GM18519 (cell line): ENCODE data around the gene ATP5MK.
"Not testable (repeated sequence)": the region's sequence is repeated elsewhere in the genome, so short reads cannot be mapped to it uniquely, and the experiment has no call there.

Experiments used
- ATAC-seq: cut with Tn5 transposase; IDR thresholded peaks from one replicate; pipeline ENCODE4 v1.9.1; 2021; ENCODE audit warnings: mild to moderate bottlenecking, moderate library complexity; ENCODE audit not compliant: unreplicated experiment, low FRiP score

The ATP5MK gene

GRCh38 chr10:103396067-103396788 lies at the start of gene ATP5MK, which contains the start of gene PDCD11:
Gene ATP5MK (minus strand): TSS chr10:103396475. CDS start chr10:103392457, 4,018 bp downstream.
Gene PDCD11 (plus strand): TSS chr10:103396626. CDS start chr10:103398427, 1,801 bp downstream.
- peak; percentile 93 for ATAC-seq

GRCh38 chr10:103445366-103445765 lies 49.1 kb upstream of the ATP5MK start:
- ATAC-seq: no peak

- no peak for ATAC-seq
Measured at GRCh38 chr10:103444478-103444877, 48.2 kb upstream of the ATP5MK start.

- ATAC-seq: no peak
Measured at GRCh38 chr10:103443475-103444185, 47.4 kb upstream of the ATP5MK start.

GRCh38 chr10:103442031-103442461 lies 45.8 kb upstream of the ATP5MK start:
- ATAC-seq: no peak

GRCh38 chr10:103441611-103442010 lies 45.3 kb upstream of the ATP5MK start:
- ATAC-seq: no peak

- ATAC-seq: no peak
Measured at GRCh38 chr10:103441206-103441605, 44.9 kb upstream of the ATP5MK start.

GRCh38 chr10:103440416-103440815 lies 44.1 kb upstream of the ATP5MK start:
- ATAC-seq: no peak

- no peak for ATAC-seq
Measured at GRCh38 chr10:103439776-103440175, 43.5 kb upstream of the ATP5MK start.

GRCh38 chr10:103433858-103434257 lies 37.6 kb upstream of the ATP5MK start:
- no peak for ATAC-seq

- ATAC-seq: no peak
Measured at GRCh38 chr10:103431902-103432301, 35.6 kb upstream of the ATP5MK start.

- no peak for ATAC-seq
Measured at GRCh38 chr10:103429647-103430046, 33.4 kb upstream of the ATP5MK start.

GRCh38 chr10:103428989-103429643 lies 32.8 kb upstream of the ATP5MK start:
- ATAC-seq: no peak

GRCh38 chr10:103427866-103428265 lies 31.6 kb upstream of the ATP5MK start:
- ATAC-seq: no peak

GRCh38 chr10:103423748-103424147 lies 27.5 kb upstream of the ATP5MK start:
- no peak for ATAC-seq

GRCh38 chr10:103419101-103419500 lies 22.8 kb upstream of the ATP5MK start:
- no peak for ATAC-seq

- ATAC-seq: no peak
Measured at GRCh38 chr10:103417601-103418000, 21.3 kb upstream of the ATP5MK start.

GRCh38 chr10:103417148-103417469 lies 20.8 kb upstream of the ATP5MK start:
- not testable (repeated sequence) for ATAC-seq

- ATAC-seq: no peak
Measured at GRCh38 chr10:103416436-103417147, 20.3 kb upstream of the ATP5MK start.

GRCh38 chr10:103415581-103415980 lies 19.3 kb upstream of the ATP5MK start:
- no peak for ATAC-seq

- no peak for ATAC-seq
Measured at GRCh38 chr10:103413564-103413963, 17.3 kb upstream of the ATP5MK start.
